Mesothelial cell of epicardium (in vitro differentiated cells): Measurements from ENCODE around the gene MIEN1. TPM values are rescaled to one million over a fixed set of nuclear protein-coding genes. Genes with fewer than 3 reads are reported as not detected.
A peak's percentile ranks its signal among the peaks of the same experiment; 100 is the strongest.

Experiments
- DNase-seq, 2 experiments: peaks; one replicate each; pipeline ENCODE4 v3.0.0; 2021; ENCODE audit warnings: low spot score in 2 of 2; ENCODE audit not compliant: unreplicated experiment in 2 of 2
- H3K27ac Mint-ChIP-seq: 2 replicates; pipeline ENCODE4 v1.8.0; 2021; ENCODE audit warnings: mixed read lengths
- H3K27me3 Mint-ChIP-seq: 2 replicates; pipeline ENCODE4 v1.8.0; 2021; ENCODE audit warnings: low read depth, mixed read lengths
- H3K36me3 Mint-ChIP-seq: 2 replicates; pipeline ENCODE4 v1.8.0; 2021; ENCODE audit warnings: mixed read lengths
- H3K4me1 Mint-ChIP-seq: 2 replicates; pipeline ENCODE4 v1.8.0; 2021; ENCODE audit warnings: mixed read lengths
- H3K4me3 Mint-ChIP-seq: 2 replicates; pipeline ENCODE4 v1.8.0; 2021; ENCODE audit warnings: mild to moderate bottlenecking, moderate library complexity, mixed read lengths
- H3K9me3 Mint-ChIP-seq: 2 replicates; pipeline ENCODE4 v1.8.0; 2021; ENCODE audit warnings: mixed read lengths
- CTCF ChIP-seq: fragments of 200-600 bp; sonication (generic); IDR thresholded peaks from one replicate; pipeline ENCODE4 v1.5.0; 2021; ENCODE audit warnings: antibody characterized with exemption; ENCODE audit not compliant: unreplicated experiment
- total RNA-seq: library from RNA; stranded (reverse); gene quantifications from 3 replicates; pipeline ENCODE4 v1.2.1, GENCODE V29; 2021

The MIEN1 gene
- total RNA-seq, 1 donor from 2014 or later: 35.3 TPM

- peak; percentile 99 for TF ChIP-seq CTCF
- Mint-ChIP-seq H3K27ac (peak overlapping the region; percentile 34), H3K27me3 (peaks cover 9% of the 10 kb centered on the region)
These were observed 24.0 kb upstream of the MIEN1 start for GRCh38 chr17:39754161-39754957.

GRCh38 chr17:39753514-39754160 is 23.3 kb upstream of the MIEN1 start:
- no peak for TF ChIP-seq CTCF
- Mint-ChIP-seq H3K27ac (peak overlapping the region; percentile 84), H3K36me3 (no peaks in the 10 kb centered on the region), H3K4me1 (peaks cover 47% of the 10 kb centered on the region), H3K27me3 (peaks cover 5% of the 10 kb centered on the region), H3K4me3 (peak overlapping the region; percentile 58), H3K9me3 (no peaks in the 10 kb centered on the region)
- DNase-seq: peak in 1 of 2 experiments; percentile 65

More at GRCh38 chr17:39754161-39754957, 24.0 kb upstream of the MIEN1 start:
- no peaks in the 10 kb centered on the region for H3K36me3 Mint-ChIP-seq
- peak; percentile 77 to 95 for DNase-seq
- H3K9me3 Mint-ChIP-seq: no peaks in the 10 kb centered on the region
- H3K4me1 Mint-ChIP-seq: peaks cover 44% of the 10 kb centered on the region
- H3K4me3 Mint-ChIP-seq: peak overlapping the region; percentile 54

- peak overlapping the region; percentile 91 for H3K27ac Mint-ChIP-seq
- H3K36me3 Mint-ChIP-seq: peaks cover 3% of the 10 kb centered on the region
These were observed 22.0 kb upstream of the MIEN1 start for GRCh38 chr17:39752241-39752881.

GRCh38 chr17:39751637-39752036 is 21.3 kb upstream of the MIEN1 start:
- Mint-ChIP-seq H3K4me1 (peaks cover 47% of the 10 kb centered on the region), H3K27me3 (no peaks in the 10 kb centered on the region), H3K9me3 (no peaks in the 10 kb centered on the region), H3K36me3 (peaks cover 3% of the 10 kb centered on the region), H3K4me3 (peak overlapping the region; percentile 58), H3K27ac (peak overlapping the region; percentile 91)
- TF ChIP-seq CTCF: no peak
- DNase-seq: no peak

More at GRCh38 chr17:39752241-39752881, 22.0 kb upstream of the MIEN1 start:
- peaks cover 47% of the 10 kb centered on the region for H3K4me1 Mint-ChIP-seq
- no peak for TF ChIP-seq CTCF
- DNase-seq: no peak
- peak overlapping the region; percentile 58 for H3K4me3 Mint-ChIP-seq
- no peaks in the 10 kb centered on the region for H3K27me3 Mint-ChIP-seq
- no peaks in the 10 kb centered on the region for H3K9me3 Mint-ChIP-seq

- H3K4me3 Mint-ChIP-seq: no peak overlapping the region
- H3K27ac Mint-ChIP-seq: no peak overlapping the region
- H3K27me3 Mint-ChIP-seq: no peaks in the 10 kb centered on the region
- no peak for DNase-seq
- no peaks in the 10 kb centered on the region for H3K9me3 Mint-ChIP-seq
- peaks cover 43% of the 10 kb centered on the region for H3K4me1 Mint-ChIP-seq
- TF ChIP-seq CTCF: no peak
- peaks cover 3% of the 10 kb centered on the region for H3K36me3 Mint-ChIP-seq
These were observed 20.7 kb upstream of the MIEN1 start for GRCh38 chr17:39751016-39751543.
